T-helper 2 cell treated with Interferon-gamma antibody and Interleukin-4, amounts not matched to agents 5 μg/mL and 100 μg/mL, for 36 hours (primary cell): ENCODE results near the gene EDRF1.
"Not testable (repeated sequence)": the region's sequence is repeated elsewhere in the genome, so short reads cannot be mapped to it uniquely, and the experiment has no call there.

Experiments
- DNase-seq: peaks from one replicate; pipeline ENCODE4 v3.0.0; 2021; ENCODE audit warnings: low spot score
- H3K27ac Mint-ChIP-seq: one replicate; pipeline ENCODE4 v1.8.0; 2021; ENCODE audit warnings: mild to moderate bottlenecking, mixed read lengths
- H3K27me3 Mint-ChIP-seq: one replicate; pipeline ENCODE4 v1.8.0; 2021; ENCODE audit warnings: low read depth, mixed read lengths
- H3K36me3 Mint-ChIP-seq: one replicate; pipeline ENCODE4 v1.8.0; 2021; ENCODE audit warnings: low read depth, mixed read lengths
- H3K4me1 Mint-ChIP-seq: one replicate; pipeline ENCODE4 v1.8.0; 2021; ENCODE audit warnings: low read depth, mixed read lengths
- H3K4me3 Mint-ChIP-seq: one replicate; pipeline ENCODE4 v1.8.0; 2022; ENCODE audit warnings: mild to moderate bottlenecking, moderate library complexity, mixed read lengths
- H3K9me3 Mint-ChIP-seq: one replicate; pipeline ENCODE4 v1.8.0; 2021; ENCODE audit warnings: mixed read lengths

The EDRF1 gene

GRCh38 chr10:125693524-125693847, 26.0 kb upstream of the EDRF1 start:
- Mint-ChIP-seq H3K4me3 (no peak overlapping the region), H3K36me3 (no peaks in the 10 kb centered on the region), H3K27ac (no peak overlapping the region), H3K9me3 (no peaks in the 10 kb centered on the region), H3K27me3 (peaks cover 2% of the 10 kb centered on the region), H3K4me1 (no peaks in the 10 kb centered on the region)
- DNase-seq = no peak

- Mint-ChIP-seq H3K4me3 (no peak overlapping the region), H3K4me1 (no peaks in the 10 kb centered on the region), H3K9me3 (no peaks in the 10 kb centered on the region), H3K27me3 (peaks cover 2% of the 10 kb centered on the region), H3K36me3 (no peaks in the 10 kb centered on the region), H3K27ac (no peak overlapping the region)
- no peak for DNase-seq
Observed at GRCh38 chr10:125694883-125695282, 24.6 kb upstream of the EDRF1 start.

- DNase-seq, H3K4me3 Mint-ChIP-seq, H3K27me3 Mint-ChIP-seq, H3K36me3 Mint-ChIP-seq, H3K27ac Mint-ChIP-seq, H3K4me1 Mint-ChIP-seq, H3K9me3 Mint-ChIP-seq: not testable (repeated sequence)
Observed at GRCh38 chr10:125696884-125697283, 22.6 kb upstream of the EDRF1 start.

GRCh38 chr10:125698481-125698998, 21.0 kb upstream of the EDRF1 start:
- H3K27ac Mint-ChIP-seq = no peak overlapping the region
- no peak for DNase-seq
- H3K36me3 Mint-ChIP-seq = no peaks in the 10 kb centered on the region
- no peaks in the 10 kb centered on the region for H3K4me1 Mint-ChIP-seq
- no peak overlapping the region for H3K4me3 Mint-ChIP-seq
- H3K27me3 Mint-ChIP-seq = no peaks in the 10 kb centered on the region
- peaks cover 3% of the 10 kb centered on the region for H3K9me3 Mint-ChIP-seq

GRCh38 chr10:125699562-125700143, 19.9 kb upstream of the EDRF1 start:
- no peaks in the 10 kb centered on the region for H3K27me3 Mint-ChIP-seq
- peaks cover 3% of the 10 kb centered on the region for H3K9me3 Mint-ChIP-seq
- H3K4me1 Mint-ChIP-seq = no peaks in the 10 kb centered on the region
- no peaks in the 10 kb centered on the region for H3K36me3 Mint-ChIP-seq
- DNase-seq = no peak
- no peak overlapping the region for H3K4me3 Mint-ChIP-seq
- H3K27ac Mint-ChIP-seq = no peak overlapping the region

- DNase-seq = no peak
- H3K36me3 Mint-ChIP-seq = no peaks in the 10 kb centered on the region
Observed at GRCh38 chr10:125700355-125700911, 19.1 kb upstream of the EDRF1 start.

GRCh38 chr10:125707541-125708468, 11.7 kb upstream of the EDRF1 start:
- Mint-ChIP-seq H3K4me1 (peaks cover 9% of the 10 kb centered on the region), H3K36me3 (no peaks in the 10 kb centered on the region), H3K27me3 (peaks cover 13% of the 10 kb centered on the region), H3K9me3 (peaks cover 2% of the 10 kb centered on the region), H3K4me3 (no peak overlapping the region), H3K27ac (no peak overlapping the region)
- DNase-seq = no peak

More at GRCh38 chr10:125700355-125700911, 19.1 kb upstream of the EDRF1 start:
- H3K27me3 Mint-ChIP-seq = no peaks in the 10 kb centered on the region
- H3K9me3 Mint-ChIP-seq = peaks cover 3% of the 10 kb centered on the region
- H3K4me3 Mint-ChIP-seq = no peak overlapping the region
- no peak overlapping the region for H3K27ac Mint-ChIP-seq
- H3K4me1 Mint-ChIP-seq = no peaks in the 10 kb centered on the region

- Mint-ChIP-seq H3K27me3 (peaks cover 13% of the 10 kb centered on the region), H3K4me1 (peaks cover 9% of the 10 kb centered on the region), H3K36me3 (no peaks in the 10 kb centered on the region), H3K4me3 (no peak overlapping the region), H3K27ac (no peak overlapping the region), H3K9me3 (no peaks in the 10 kb centered on the region)
- DNase-seq = no peak
Observed at GRCh38 chr10:125708971-125709503, 10.5 kb upstream of the EDRF1 start.

GRCh38 chr10:125709553-125710474, 9.7 kb upstream of the EDRF1 start:
- H3K27me3 Mint-ChIP-seq = peaks cover 13% of the 10 kb centered on the region

GRCh38 chr10:125711110-125711750, 8.3 kb upstream of the EDRF1 start:
- H3K4me1 Mint-ChIP-seq = peaks cover 9% of the 10 kb centered on the region
- H3K36me3 Mint-ChIP-seq = no peaks in the 10 kb centered on the region
- DNase-seq = no peak
- no peak overlapping the region for H3K27ac Mint-ChIP-seq
- H3K4me3 Mint-ChIP-seq = no peak overlapping the region
- H3K9me3 Mint-ChIP-seq = no peaks in the 10 kb centered on the region
- peaks cover 13% of the 10 kb centered on the region for H3K27me3 Mint-ChIP-seq

More at GRCh38 chr10:125709553-125710474, 9.7 kb upstream of the EDRF1 start:
- H3K27ac Mint-ChIP-seq = no peak overlapping the region
- peaks cover 9% of the 10 kb centered on the region for H3K4me1 Mint-ChIP-seq
- no peaks in the 10 kb centered on the region for H3K36me3 Mint-ChIP-seq
- H3K4me3 Mint-ChIP-seq = no peak overlapping the region
- DNase-seq = no peak
- H3K9me3 Mint-ChIP-seq = no peaks in the 10 kb centered on the region

GRCh38 chr10:125714728-125715127, 4.8 kb upstream of the EDRF1 start:
- not testable (repeated sequence) for H3K27ac Mint-ChIP-seq, DNase-seq, H3K4me3 Mint-ChIP-seq

GRCh38 chr10:125720002-125720382, 483 bp downstream of the EDRF1 start:
- Mint-ChIP-seq H3K36me3 (peaks cover 36% of the 10 kb centered on the region), H3K27ac (peak overlapping the region; percentile 100)
- no peak for DNase-seq

More at GRCh38 chr10:125714728-125715127, 4.8 kb upstream of the EDRF1 start:
- peaks cover 13% of the 10 kb centered on the region for H3K27me3 Mint-ChIP-seq
- H3K9me3 Mint-ChIP-seq, H3K4me1 Mint-ChIP-seq, H3K36me3 Mint-ChIP-seq: not testable (repeated sequence)

GRCh38 chr10:125721035-125721434, 1.5 kb downstream of the EDRF1 start:
- H3K4me3 Mint-ChIP-seq = peak overlapping the region; percentile 99
- H3K27ac Mint-ChIP-seq = peak overlapping the region; percentile 31
- H3K9me3 Mint-ChIP-seq = peaks cover 3% of the 10 kb centered on the region
- no peaks in the 10 kb centered on the region for H3K27me3 Mint-ChIP-seq
- H3K4me1 Mint-ChIP-seq = peaks cover 16% of the 10 kb centered on the region
- no peak for DNase-seq
- H3K36me3 Mint-ChIP-seq = peaks cover 43% of the 10 kb centered on the region

More at GRCh38 chr10:125720002-125720382, 483 bp downstream of the EDRF1 start:
- H3K27me3 Mint-ChIP-seq = no peaks in the 10 kb centered on the region
- H3K4me3 Mint-ChIP-seq = peak overlapping the region; percentile 99
- H3K4me1 Mint-ChIP-seq = peaks cover 16% of the 10 kb centered on the region
- peaks cover 3% of the 10 kb centered on the region for H3K9me3 Mint-ChIP-seq
